ENCODE results near the gene NR2F1-AS1.

The NR2F1-AS1 gene

GRCh38 chr5:93431250-93431649, 149.8 kb downstream of the NR2F1-AS1 start:
- TF ChIP-seq CTCF (IDR thresholded peaks at IDR 0.05; ENCODE audit: control insufficient read depth, extremely low read depth, insufficient read depth): no peak
- DNase-seq (ENCODE audit: low read depth): no peak
- H3K4me3 ChIP-seq (ENCODE audit: low read depth, low read length): no peak overlapping the region

GRCh38 chr5:93430673-93431199, 150.3 kb downstream of the NR2F1-AS1 start:
- DNase-seq (ENCODE audit: low read depth): no peak
- TF ChIP-seq CTCF (IDR thresholded peaks at IDR 0.05; ENCODE audit: control insufficient read depth, extremely low read depth, insufficient read depth): no peak

GRCh38 chr5:93430118-93430517, 150.9 kb downstream of the NR2F1-AS1 start:
- no peak for DNase-seq (ENCODE audit: low read depth)
- TF ChIP-seq CTCF (IDR thresholded peaks at IDR 0.05; ENCODE audit: control insufficient read depth, extremely low read depth, insufficient read depth): no peak
- no peak overlapping the region for H3K4me3 ChIP-seq (ENCODE audit: low read depth, low read length)

More at GRCh38 chr5:93430673-93431199, 150.3 kb downstream of the NR2F1-AS1 start:
- H3K4me3 ChIP-seq (ENCODE audit: low read depth, low read length): no peak overlapping the region

- H3K4me3 ChIP-seq (ENCODE audit: low read depth, low read length): no peak overlapping the region
- TF ChIP-seq CTCF (IDR thresholded peaks at IDR 0.05; ENCODE audit: control insufficient read depth, extremely low read depth, insufficient read depth): no peak
- no peak for DNase-seq (ENCODE audit: low read depth)
Observed at GRCh38 chr5:93428868-93429267, 152.2 kb downstream of the NR2F1-AS1 start.

GRCh38 chr5:93427316-93427715, 153.7 kb downstream of the NR2F1-AS1 start:
- TF ChIP-seq CTCF (IDR thresholded peaks at IDR 0.05; ENCODE audit: control insufficient read depth, extremely low read depth, insufficient read depth): no peak
- no peak for DNase-seq (ENCODE audit: low read depth)

GRCh38 chr5:93425096-93425495, 155.9 kb downstream of the NR2F1-AS1 start:
- no peak for DNase-seq (ENCODE audit: low read depth)
- TF ChIP-seq CTCF (IDR thresholded peaks at IDR 0.05; ENCODE audit: control insufficient read depth, extremely low read depth, insufficient read depth): no peak
- no peak overlapping the region for H3K4me3 ChIP-seq (ENCODE audit: low read depth, low read length)

More at GRCh38 chr5:93427316-93427715, 153.7 kb downstream of the NR2F1-AS1 start:
- H3K4me3 ChIP-seq (ENCODE audit: low read depth, low read length): no peak overlapping the region

- no peak for TF ChIP-seq CTCF (IDR thresholded peaks at IDR 0.05; ENCODE audit: control insufficient read depth, extremely low read depth, insufficient read depth)
- no peak overlapping the region for H3K4me3 ChIP-seq (ENCODE audit: low read depth, low read length)
- DNase-seq (ENCODE audit: low read depth): no peak
Observed at GRCh38 chr5:93423300-93423699, 157.7 kb downstream of the NR2F1-AS1 start.
